GM20000 (cell line): Measurements from ENCODE around the gene SLC25A1.

Experiments used
- DNase-seq: peaks from one replicate; pipeline ENCODE4 v3.0.0; 2012; ENCODE audit warnings: low spot score
- TF ChIP-seq, protein P1 (sequence below): IDR thresholded peaks from 2 replicates; pipeline ENCODE4 v1.5.1; 2012; ENCODE audit warnings: mild to moderate bottlenecking, control low read depth; ENCODE audit errors: extremely low read depth, missing control alignments

Gene SLC25A1

DNA sequence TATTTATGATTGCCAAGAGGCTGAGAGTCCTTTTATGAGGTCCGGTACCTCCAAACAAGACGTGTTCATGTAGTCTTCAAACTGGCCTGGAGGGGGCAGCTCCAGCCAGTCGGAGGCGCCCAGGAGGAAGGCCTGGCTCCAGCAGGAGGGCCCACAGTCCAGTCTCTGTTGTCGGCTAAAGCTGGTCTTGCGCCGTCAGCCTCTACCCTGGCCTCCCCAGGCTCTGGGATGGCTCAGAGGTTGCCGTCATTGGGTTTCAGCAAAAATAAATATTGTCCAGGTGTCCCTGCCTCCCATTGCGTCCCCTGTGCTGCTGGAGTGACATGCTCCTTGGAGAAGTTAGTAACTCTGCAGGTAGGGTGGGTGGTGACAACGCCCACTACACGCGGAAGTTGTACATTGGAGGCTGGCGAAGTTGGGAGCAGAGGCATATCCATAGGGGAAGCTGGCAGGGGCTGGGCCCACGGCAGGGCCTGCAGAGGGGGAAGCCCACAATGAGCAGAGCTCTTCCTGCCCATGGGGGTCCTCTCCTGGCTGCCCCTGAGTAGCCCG is 1.0 kb upstream of the SLC25A1 start:
- TF ChIP-seq, protein P1, sequence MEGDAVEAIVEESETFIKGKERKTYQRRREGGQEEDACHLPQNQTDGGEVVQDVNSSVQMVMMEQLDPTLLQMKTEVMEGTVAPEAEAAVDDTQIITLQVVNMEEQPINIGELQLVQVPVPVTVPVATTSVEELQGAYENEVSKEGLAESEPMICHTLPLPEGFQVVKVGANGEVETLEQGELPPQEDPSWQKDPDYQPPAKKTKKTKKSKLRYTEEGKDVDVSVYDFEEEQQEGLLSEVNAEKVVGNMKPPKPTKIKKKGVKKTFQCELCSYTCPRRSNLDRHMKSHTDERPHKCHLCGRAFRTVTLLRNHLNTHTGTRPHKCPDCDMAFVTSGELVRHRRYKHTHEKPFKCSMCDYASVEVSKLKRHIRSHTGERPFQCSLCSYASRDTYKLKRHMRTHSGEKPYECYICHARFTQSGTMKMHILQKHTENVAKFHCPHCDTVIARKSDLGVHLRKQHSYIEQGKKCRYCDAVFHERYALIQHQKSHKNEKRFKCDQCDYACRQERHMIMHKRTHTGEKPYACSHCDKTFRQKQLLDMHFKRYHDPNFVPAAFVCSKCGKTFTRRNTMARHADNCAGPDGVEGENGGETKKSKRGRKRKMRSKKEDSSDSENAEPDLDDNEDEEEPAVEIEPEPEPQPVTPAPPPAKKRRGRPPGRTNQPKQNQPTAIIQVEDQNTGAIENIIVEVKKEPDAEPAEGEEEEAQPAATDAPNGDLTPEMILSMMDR, result peak; percentile 55
- DNase-seq, result peak; percentile 85

DNA sequence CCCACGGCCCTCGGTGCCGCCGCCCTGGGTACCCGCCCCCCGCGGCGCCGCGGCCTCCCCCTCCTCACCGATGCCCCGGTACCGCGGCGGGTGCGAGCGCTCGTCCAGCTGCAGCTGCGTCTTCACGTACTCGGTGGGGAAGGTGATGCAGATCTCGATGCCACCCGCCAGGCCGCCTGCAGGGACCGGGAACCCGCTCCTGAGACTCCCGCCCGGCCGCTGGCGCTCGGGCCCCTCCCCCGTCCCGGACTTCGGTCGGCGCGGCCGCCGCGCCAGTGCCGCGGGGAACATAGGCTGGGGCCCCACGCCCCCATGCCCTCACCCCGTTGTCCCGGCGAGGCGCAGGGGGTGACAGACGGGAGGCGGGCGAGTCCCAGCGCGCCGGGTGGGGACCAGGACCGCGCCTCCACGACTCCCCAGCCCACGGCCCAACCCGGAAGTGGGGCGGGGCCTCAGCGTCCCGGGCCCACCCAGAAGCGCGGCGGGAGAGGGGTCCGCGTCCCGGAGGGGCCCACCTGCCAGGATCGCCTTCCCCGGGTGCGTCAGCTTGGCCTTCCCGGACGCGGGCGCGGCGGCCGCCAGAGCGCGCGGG is 375 bp downstream of the SLC25A1 start:
- DNase-seq, result peak; percentile 82
- TF ChIP-seq, protein P1, result no peak

DNA sequence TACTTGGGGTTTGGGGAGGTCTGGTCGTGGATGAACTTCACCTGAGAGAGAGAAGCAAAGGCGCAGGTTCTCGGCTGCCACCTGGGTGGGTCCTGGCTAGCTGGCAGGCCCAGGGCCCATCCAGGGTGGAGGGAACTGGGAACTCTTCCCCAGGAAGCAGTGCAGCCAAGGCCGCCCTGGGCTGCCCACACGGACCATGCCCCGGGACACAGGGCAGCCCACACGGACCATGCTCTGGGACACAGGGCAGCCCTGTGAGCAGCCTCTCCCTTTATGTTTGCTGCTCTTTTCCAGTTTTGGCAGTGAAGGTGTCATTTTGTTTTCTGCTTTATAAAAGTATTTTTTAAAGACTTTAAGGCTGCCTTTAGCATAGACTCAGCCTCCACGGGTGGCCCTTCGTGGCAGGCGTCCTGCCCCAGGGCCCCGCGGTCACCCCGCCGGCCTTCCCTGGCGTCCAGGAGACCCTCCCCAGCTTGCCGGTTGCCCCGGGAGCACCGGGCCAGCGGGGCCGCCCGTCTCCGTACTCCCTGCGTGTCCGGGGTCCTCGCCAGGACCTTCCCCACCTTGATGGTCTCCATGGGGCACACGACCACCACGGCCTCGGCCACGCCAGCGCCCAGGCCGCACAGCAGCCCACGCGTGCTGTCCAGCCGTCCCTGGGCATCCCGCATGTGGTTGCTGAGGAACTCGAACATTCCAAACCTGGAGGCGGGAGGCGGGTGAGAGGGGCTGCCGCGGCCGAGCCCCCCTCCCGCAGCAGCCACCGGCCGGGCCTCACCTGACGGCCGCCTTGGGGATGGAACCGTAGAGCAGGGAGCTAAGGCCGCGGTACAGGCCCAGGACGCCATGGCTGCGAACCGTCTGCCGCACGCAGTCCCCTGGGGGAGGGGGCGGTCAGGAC is 1.1 kb downstream of the SLC25A1 start:
- TF ChIP-seq, protein P1, result no peak
- peak; percentile 45 for DNase-seq

DNA sequence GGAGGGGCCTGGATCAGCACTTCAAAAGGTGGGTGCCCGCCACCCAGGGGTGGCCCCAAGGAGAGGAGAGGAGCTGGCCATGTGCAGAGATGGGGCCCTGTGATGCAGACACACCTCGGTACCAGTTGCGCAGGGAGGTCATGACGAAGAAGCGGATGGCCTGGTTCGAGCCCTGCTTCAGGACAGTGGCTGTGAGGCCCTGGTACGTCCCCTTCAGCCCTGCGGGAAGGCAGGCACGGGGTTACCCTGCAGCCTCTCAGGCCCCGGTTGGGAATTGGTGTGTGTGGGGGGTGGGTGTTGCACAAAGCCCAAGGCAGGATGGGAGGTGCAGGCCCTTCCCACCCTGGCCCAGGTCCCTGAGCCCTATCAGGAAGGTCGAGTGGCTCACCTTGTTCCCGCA is 1.8 kb downstream of the SLC25A1 start:
- DNase-seq, result no peak
- TF ChIP-seq, protein P1, result no peak

DNA sequence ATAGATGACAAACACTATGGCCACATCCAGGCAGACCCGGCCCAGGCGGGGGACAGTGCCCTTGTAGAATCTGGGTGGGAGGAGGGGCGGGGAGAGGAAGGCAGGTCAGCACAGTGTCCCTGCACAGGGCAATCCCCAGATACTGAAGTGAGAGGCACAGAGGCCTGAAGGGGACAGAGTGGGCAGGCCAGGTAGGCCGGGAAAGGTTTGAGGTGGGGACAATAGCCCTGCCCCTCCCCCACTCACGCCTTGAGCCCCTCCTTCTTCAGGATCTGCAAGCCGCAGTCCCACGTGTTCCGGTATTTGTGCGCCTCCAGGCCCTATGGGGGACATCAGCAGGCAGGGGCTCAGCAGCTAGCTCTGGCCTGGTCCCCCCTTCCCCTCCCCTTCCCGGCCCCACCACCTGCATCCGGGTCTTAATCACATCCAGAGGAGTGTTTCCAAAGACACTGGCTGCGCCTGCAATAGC is 2.3 kb downstream of the SLC25A1 start:
- DNase-seq, result no peak

DNA sequence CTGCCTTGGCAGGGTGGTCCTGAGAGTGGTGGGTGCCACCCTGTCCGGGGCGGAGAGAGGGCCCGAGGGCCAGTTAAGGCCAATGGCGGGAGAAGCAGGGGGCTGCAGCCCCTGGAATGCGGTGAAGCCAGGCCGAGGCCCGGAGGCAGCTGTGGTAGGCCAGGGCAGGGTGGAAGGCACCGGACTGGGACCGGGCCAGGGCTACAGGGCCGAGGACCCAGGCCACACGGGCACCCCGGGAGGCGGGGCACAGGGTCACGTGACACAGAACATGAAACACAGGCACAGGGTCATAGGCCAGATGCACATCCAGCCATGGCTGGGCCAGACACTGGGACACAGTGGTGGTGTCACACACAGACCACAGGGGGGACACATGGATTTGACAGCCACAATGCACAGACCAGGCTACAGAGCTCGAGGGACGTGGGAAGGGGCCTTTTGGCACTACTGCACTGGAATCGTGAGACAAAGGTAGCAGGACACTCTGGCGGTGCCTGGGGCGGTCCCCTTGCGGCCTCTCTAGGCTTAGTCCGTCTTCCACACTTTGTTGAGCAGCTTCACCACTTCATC is 2.8 kb downstream of the SLC25A1 start:
- DNase-seq, result no peak
- TF ChIP-seq, protein P1, result no peak

More for the DNA sequence above, 2.3 kb downstream of the SLC25A1 start:
- TF ChIP-seq, protein P1, result no peak
